ENCODE results near the gene FOXE1. TPM values are rescaled to one million over a fixed set of nuclear protein-coding genes. Genes with fewer than 3 reads are reported as not detected.

The FOXE1 gene
- total and polyA plus RNA-seq, 2 of the 4 experiments (the other 2 are of a cell fraction), result under 0.01 to 0.22 TPM

- H4K20me1 ChIP-seq (ENCODE audit: insufficient read depth, low read length), result peaks cover 3% of the 10 kb centered on the region; the same call in 1 of the 2 replicates
- no peaks in the 10 kb centered on the region; the same call in 1 of the 2 replicates for H3K36me3 ChIP-seq (ENCODE audit: control insufficient read depth, insufficient read depth, low read length)
- H2BK15ac ChIP-seq (ENCODE audit: low read depth, low read length), result no peak overlapping the region
- no peaks in the 10 kb centered on the region; the same call in 1 of the 2 replicates for H3K9me1 ChIP-seq (ENCODE audit: insufficient read depth, low read length)
- no peak overlapping the region for H4K8ac ChIP-seq (ENCODE audit: low read depth in 2 of 2, low read length in 2 of 2)
- peaks cover 4% of the 10 kb centered on the region; the same call in 1 of the 2 replicates for H3K4me1 ChIP-seq (ENCODE audit: control insufficient read depth, insufficient read depth, low read length)
- H3K56ac ChIP-seq (ENCODE audit: extremely low read depth, insufficient read depth, low read length), result no peak overlapping the region
- H3K27ac ChIP-seq (ENCODE audit: insufficient read depth, low read length), result no peak overlapping the region
- WGBS, 2 experiments (ENCODE audit: extremely low coverage in 2 of 2, insufficient read length in 1 of 2), result no CpG with 5 or more reads among the region's 24 CpGs
- DNase-seq (no peak), ATAC-seq (ENCODE audit: low read depth) (no peak)
- no peak overlapping the region for H3K14ac ChIP-seq (replicated peaks; ENCODE audit: low read depth, low read length)
- no peak overlapping the region for H3K9ac ChIP-seq (ENCODE audit: low read depth, low read length)
- H3K9me3 ChIP-seq (ENCODE audit: control insufficient read depth, insufficient read depth, low read length), result peaks cover 28% of the 10 kb centered on the region
- no peak overlapping the region for H2BK5ac ChIP-seq (ENCODE audit: low read depth, low read length, poor library complexity, severe bottlenecking)
- H2AK5ac ChIP-seq (ENCODE audit: low read depth, low read length), result no peak overlapping the region
- POLR2A ChIA-PET (ENCODE audit: unreplicated experiment), result no interaction called here
- intact Hi-C loops (cut with micrococcal nuclease), result no loop called here
- H4K91ac ChIP-seq (ENCODE audit: insufficient read depth, low read depth, low read length), result no peak overlapping the region
- H3K79me1 ChIP-seq (ENCODE audit: low read depth in 1 of 2, low read length in 2 of 2), result no peaks in the 10 kb centered on the region
- H3K23ac ChIP-seq (ENCODE audit: low read depth, low read length), result no peak overlapping the region
- H2BK20ac ChIP-seq (ENCODE audit: low read depth, low read length), result no peak overlapping the region
- no peak overlapping the region for H2AK9ac ChIP-seq (replicated peaks; ENCODE audit: low read depth, low read length, poor library complexity)
- H3K18ac ChIP-seq (ENCODE audit: low read depth, low read length), result no peak overlapping the region
- H2AFZ ChIP-seq (replicated peaks; ENCODE audit: low read length, poor library complexity), result peak overlapping the region; percentile 55
- TF ChIP-seq BHLHE40 (IDR thresholded peaks at IDR 0.05; ENCODE audit: low read depth, low read length) (no peak), FOS (IDR thresholded peaks at IDR 0.05; ENCODE audit: low read depth, low read length) (no peak), CHD1 (IDR thresholded peaks at IDR 0.05; ENCODE audit: low read depth, low read length) (no peak), RAD21 (IDR thresholded peaks at IDR 0.05; ENCODE audit: low read length) (no peak), MXI1 (IDR thresholded peaks at IDR 0.05; ENCODE audit: borderline replicate concordance, low read depth, low read length) (no peak), ELK1 (IDR thresholded peaks at IDR 0.05; ENCODE audit: borderline replicate concordance, low read depth, low read length) (no peak), USF2 (IDR thresholded peaks at IDR 0.05; ENCODE audit: low read depth, low read length) (no peak), MAZ (IDR thresholded peaks at IDR 0.05; ENCODE audit: borderline replicate concordance, low read depth, low read length) (no peak), SMC3 (IDR thresholded peaks at IDR 0.05; ENCODE audit: low read depth, low read length) (no peak), CTCF (conservative IDR thresholded peaks at IDR 0.05; ENCODE audit: low read depth, low read length) (no peak), CEBPB (IDR thresholded peaks at IDR 0.05; ENCODE audit: low read depth, low read length) (no peak), RCOR1 (IDR thresholded peaks at IDR 0.05; ENCODE audit: insufficient replicate concordance, low read length) (no peak), POLR2A (IDR thresholded peaks at IDR 0.05; ENCODE audit: low read depth, low read length) (no peak), MAFK (IDR thresholded peaks at IDR 0.05; ENCODE audit: low read depth, low read length) (no peak)
- dilution Hi-C loops (cut with HindIII; ENCODE audit: low sequenced_read_pairs, unreplicated experiment), result no loop called here
- H3K4me3 ChIP-seq (ENCODE audit: insufficient read depth, low read depth, low read length), result no peak overlapping the region
- BruUV-seq (replicated peaks), result no TSS peak
- CTCF ChIA-PET, result interaction anchor here (1.0 kb wide), 1 partner anchor 10 kb away, joined by 3 read pairs; no protein-coding TSS in a partner anchor
- in situ Hi-C loops (cut with MboI; ENCODE audit: low sequenced_read_pairs), result no loop called here
- H3K4me2 ChIP-seq (ENCODE audit: low read depth, low read length), result no peak overlapping the region
- no peak overlapping the region for H4K5ac ChIP-seq (ENCODE audit: low read depth, low read length)
- H3K4ac ChIP-seq (ENCODE audit: low read depth, low read length), result no peak overlapping the region
- no peak overlapping the region for H2BK120ac ChIP-seq (ENCODE audit: low read depth, low read length)
- peaks cover 94% of the 10 kb centered on the region for H3K27me3 ChIP-seq (ENCODE audit: control insufficient read depth, insufficient read depth, low read length)
Observed at GRCh38 chr9:97852001-97852398, 1.0 kb upstream of the FOXE1 start.
